Activated naive CD4-positive, alpha-beta T cell treated with Interleukin-2 at 50 U/mL for 16 hours (primary cell): ENCODE results near the gene COL5A1.
"Not testable (repeated sequence)": the region's sequence is repeated elsewhere in the genome, so short reads cannot be mapped to it uniquely, and the experiment has no call there.

ENCODE experiments used
- DNase-seq: peaks from one replicate; pipeline ENCODE4 v3.0.0-alpha.2; 2020

COL5A1 gene

GRCh38 chr9:134712243-134712642 lies 70.6 kb downstream of the COL5A1 start:
- DNase-seq, result no peak

GRCh38 chr9:134712926-134713325 lies 71.3 kb downstream of the COL5A1 start:
- DNase-seq, result no peak

- not testable (repeated sequence) for DNase-seq
Observed at GRCh38 chr9:134715536-134715935, 73.9 kb downstream of the COL5A1 start.

- no peak for DNase-seq
Observed at GRCh38 chr9:134716067-134716466, 74.5 kb downstream of the COL5A1 start.

- no peak for DNase-seq
Observed at GRCh38 chr9:134717056-134717455, 75.5 kb downstream of the COL5A1 start.

GRCh38 chr9:134717924-134718645 lies 76.5 kb downstream of the COL5A1 start:
- no peak for DNase-seq

GRCh38 chr9:134719331-134719730 lies 77.7 kb downstream of the COL5A1 start:
- no peak for DNase-seq

- no peak for DNase-seq
Observed at GRCh38 chr9:134720136-134720753, 78.6 kb downstream of the COL5A1 start.

- no peak for DNase-seq
Observed at GRCh38 chr9:134720796-134721195, 79.2 kb downstream of the COL5A1 start.

GRCh38 chr9:134721344-134721743 lies 79.7 kb downstream of the COL5A1 start:
- DNase-seq, result no peak

- DNase-seq, result no peak
Observed at GRCh38 chr9:134722120-134722701, 80.6 kb downstream of the COL5A1 start.

GRCh38 chr9:134723037-134723436 lies 81.4 kb downstream of the COL5A1 start:
- DNase-seq, result no peak

- DNase-seq, result no peak
Observed at GRCh38 chr9:134723491-134724190, 82.0 kb downstream of the COL5A1 start.

GRCh38 chr9:134724202-134724911 lies 82.8 kb downstream of the COL5A1 start:
- DNase-seq, result no peak

- no peak for DNase-seq
Observed at GRCh38 chr9:134724912-134725604, 83.5 kb downstream of the COL5A1 start.

GRCh38 chr9:134725605-134725940 lies 84.0 kb downstream of the COL5A1 start:
- DNase-seq, result no peak

- no peak for DNase-seq
Observed at GRCh38 chr9:134726026-134726721, 84.6 kb downstream of the COL5A1 start.

- DNase-seq, result no peak
Observed at GRCh38 chr9:134726722-134727034, 85.1 kb downstream of the COL5A1 start.

GRCh38 chr9:134728021-134728795 lies 86.6 kb downstream of the COL5A1 start:
- no peak for DNase-seq

GRCh38 chr9:134728801-134729495 lies 87.3 kb downstream of the COL5A1 start:
- no peak for DNase-seq
